A549 (cell line): ENCODE measurements around the gene FRMD4A. TPM values are rescaled to one million over a fixed set of nuclear protein-coding genes. Genes with fewer than 3 reads are reported as not detected.

ENCODE experiments used
- ATAC-seq, 2 experiments: fragments of 200-7000 bp in 1 of 2; fragments of >200 bp in 1 of 2; cut with Nextera tagmentation in 1 of 2; cut with Tn5 transposase in 1 of 2; 3 replicates each; pipeline versions ENCODE4 v1.8.0 to v1.9.1; 2018 to 2020; ENCODE audit warnings: mild to moderate bottlenecking in 1 of 2, moderate library complexity in 1 of 2
- CTCF ChIA-PET: fragments of 300-600 bp; sonication (Branson Sonifier 250); formaldehyde crosslinking; extraction: SDS; loops from one replicate; lab custom pipeline; 2021; ENCODE audit warnings: antibody characterized with exemption, inconsistent platforms; lab: Yijun Ruan, JAX
- POLR2A ChIA-PET: fragments of 350-600 bp; formaldehyde crosslinking; extraction: SDS; loops from one replicate; lab custom pipeline; 2021; ENCODE audit warnings: antibody characterized with exemption, inconsistent platforms; lab: Yijun Ruan, JAX
- DNase-seq, 2 experiments: peaks; one replicate each; pipeline versions ENCODE4 v3.0.0 to v3.0.0-alpha.2; 2011 to 2016; ENCODE audit warnings: low read depth in 1 of 2, low spot score in 1 of 2
- FAIRE-seq: peaks from 2 replicates; lab custom pipeline; 2011; peaks lifted over from hg19 to GRCh38; lab: Jason Lieb, UNC
- H3K27ac ChIP-seq, 2 experiments: fragments of >200 bp; sonication (Bioruptor Twin); formaldehyde crosslinking; 3 replicates each; pipeline ENCODE4 v1.5.1; 2016 to 2017
- H3K4me1 ChIP-seq: fragments of >200 bp; sonication (Bioruptor Twin); formaldehyde crosslinking; 3 replicates; pipeline ENCODE4 v1.6.1; 2016
- H3K4me2 ChIP-seq: fragments of >200 bp; sonication (Bioruptor Twin); formaldehyde crosslinking; 3 replicates; pipeline ENCODE4 v1.6.1; 2016
- H3K4me3 ChIP-seq: fragments of >200 bp; sonication (Bioruptor Twin); formaldehyde crosslinking; 3 replicates; pipeline ENCODE4 v1.5.1; 2016
- H3K9me3 ChIP-seq: fragments of >200 bp; sonication (Bioruptor Twin); formaldehyde crosslinking; 3 replicates; pipeline ENCODE4 v1.6.1; 2016
- CEBPB ChIP-seq, 2 experiments: fragments of >200 bp in 1 of 2; sonication (Bioruptor Twin) in 1 of 2; formaldehyde crosslinking in 1 of 2; IDR thresholded peaks; 2 replicates each; pipeline ENCODE4 v1.6.1; 2012 to 2016
- EHF ChIP-seq: fragments of 250-450 bp; sonication (Bioruptor Pico); IDR thresholded peaks from 2 replicates; pipeline ENCODE4 v1.5.0; 2020; ENCODE audit warnings: mild to moderate bottlenecking
- FOXS1 ChIP-seq: fragments of 250-450 bp; sonication (Bioruptor Pico); IDR thresholded peaks from 2 replicates; pipeline ENCODE4 v1.5.0; 2020; ENCODE audit warnings: mild to moderate bottlenecking, moderate library complexity
- HDAC2 ChIP-seq: fragments of 200-600 bp; sonication (generic); IDR thresholded peaks from 2 replicates; pipeline ENCODE4 v1.6.1; 2016
- HOXA7 ChIP-seq: fragments of 250-450 bp; sonication (Bioruptor Pico); IDR thresholded peaks from 2 replicates; pipeline ENCODE4 v1.5.0; 2020; ENCODE audit warnings: mild to moderate bottlenecking, moderate library complexity
- HOXB13 ChIP-seq: fragments of 250-450 bp; sonication (Bioruptor Pico); IDR thresholded peaks from 2 replicates; pipeline ENCODE4 v1.5.0; 2020; ENCODE audit warnings: low read depth, mild to moderate bottlenecking, moderate library complexity
- JUN ChIP-seq, 2 experiments: fragments of >200 bp; sonication (Bioruptor Twin); formaldehyde crosslinking; IDR thresholded peaks; 2 replicates in 1 of 2; 3 replicates in 1 of 2; pipeline ENCODE4 v1.6.1; 2016 to 2017
- JUNB ChIP-seq: fragments of >200 bp; sonication (Bioruptor Twin); formaldehyde crosslinking; IDR thresholded peaks from 2 replicates; pipeline ENCODE4 v1.6.1; 2016
- MAFK ChIP-seq: fragments of 450-650 bp; IDR thresholded peaks from 2 replicates; pipeline ENCODE4 v1.6.1; 2014; ENCODE audit not compliant: partially characterized antibody
- MYC ChIP-seq: IDR thresholded peaks from 2 replicates; pipeline ENCODE4 v1.6.1; 2012; ENCODE audit warnings: mild to moderate bottlenecking, inconsistent platforms, low read length, improper control_type of control experiment, borderline replicate concordance
- NR3C1 ChIP-seq: fragments of >200 bp; sonication (Bioruptor Twin); formaldehyde crosslinking; IDR thresholded peaks from 3 replicates; pipeline ENCODE4 v1.6.1; 2017
- PHF8 ChIP-seq: fragments of 200-600 bp; sonication (generic); IDR thresholded peaks from 2 replicates; pipeline ENCODE4 v1.6.1; 2016; ENCODE audit warnings: low read depth, mild to moderate bottlenecking, antibody characterized with exemption, moderate library complexity, borderline replicate concordance
- RCOR1 ChIP-seq: fragments of 150-350 bp; IDR thresholded peaks from 2 replicates; pipeline ENCODE4 v1.6.1; 2014; ENCODE audit warnings: antibody characterized with exemption, low read length, low read depth
- RFX5 ChIP-seq: fragments of 450-650 bp; IDR thresholded peaks from 2 replicates; pipeline ENCODE4 v1.7.1; 2014; ENCODE audit warnings: antibody characterized with exemption, mild to moderate bottlenecking, moderate library complexity
- SREBF2 ChIP-seq: fragments of 450-650 bp; IDR thresholded peaks from 2 replicates; pipeline ENCODE4 v1.6.1; 2014; ENCODE audit warnings: mild to moderate bottlenecking, moderate library complexity
- TFCP2L1 ChIP-seq: fragments of 250-450 bp; sonication (Bioruptor Pico); IDR thresholded peaks from 2 replicates; pipeline ENCODE4 v1.5.0; 2021; ENCODE audit warnings: mild to moderate bottlenecking
- TP53 ChIP-seq: fragments of 250-450 bp; sonication (Bioruptor Pico); IDR thresholded peaks from 2 replicates; pipeline ENCODE4 v1.5.0; 2021; ENCODE audit warnings: mild to moderate bottlenecking, moderate library complexity
- ZC3H11A ChIP-seq: fragments of 450-650 bp; IDR thresholded peaks from 2 replicates; pipeline ENCODE4 v1.6.1; 2014; ENCODE audit warnings: antibody characterized with exemption, mild to moderate bottlenecking
- ZNF302 ChIP-seq: fragments of 250-450 bp; sonication (Bioruptor Pico); IDR thresholded peaks from 2 replicates; pipeline ENCODE4 v1.9.0; 2021; ENCODE audit warnings: inconsistent platforms, mild to moderate bottlenecking, moderate library complexity
- WGBS: methylation state at CpG from one replicate; pipeline ENCODE4 v1.1.6; 2017; ENCODE audit errors: missing lambda C conversion rate; 5-methylcytosine and 5-hydroxymethylcytosine counted together
- polyA plus RNA-seq, 4 experiments: library from polyadenylated mRNA; depleted of rRNA in 3 of 4; stranded (reverse); fragments of >200 nt; fragmentation: RNase III in 1 of 4; extraction: RNeasy Plus Mini Kit Qiagen cat#74134 plus additional on column Dnase treatment in 1 of 4; gene quantifications; 2 replicates in 3 of 4; 3 replicates in 1 of 4; pipeline ENCODE4 v1.2.3, GENCODE V29; 2011 to 2017
- TF ChIP-seq, protein P1 (sequence below): IDR thresholded peaks from 2 replicates; pipeline ENCODE4 v1.6.1; 2012
- TF ChIP-seq, protein P2 (sequence below): IDR thresholded peaks from 2 replicates; pipeline ENCODE4 v1.6.1; 2012; ENCODE audit warnings: low read depth, borderline replicate concordance
- TF ChIP-seq, protein P3 (sequence below): fragments of >200 bp; sonication (Bioruptor Twin); formaldehyde crosslinking; IDR thresholded peaks from 3 replicates; pipeline ENCODE4 v1.6.1; 2016

FRMD4A gene
- polyA plus RNA-seq, 2 of the 4 experiments (the other 2 are of a cell fraction), result 2.5 to 4.7 TPM

- no peak for DNase-seq
- POLR2A ChIA-PET, result no interaction called here
These were observed 703.0 kb downstream of the FRMD4A start for GRCh38 chr10:13627459-13628310.

DNA sequence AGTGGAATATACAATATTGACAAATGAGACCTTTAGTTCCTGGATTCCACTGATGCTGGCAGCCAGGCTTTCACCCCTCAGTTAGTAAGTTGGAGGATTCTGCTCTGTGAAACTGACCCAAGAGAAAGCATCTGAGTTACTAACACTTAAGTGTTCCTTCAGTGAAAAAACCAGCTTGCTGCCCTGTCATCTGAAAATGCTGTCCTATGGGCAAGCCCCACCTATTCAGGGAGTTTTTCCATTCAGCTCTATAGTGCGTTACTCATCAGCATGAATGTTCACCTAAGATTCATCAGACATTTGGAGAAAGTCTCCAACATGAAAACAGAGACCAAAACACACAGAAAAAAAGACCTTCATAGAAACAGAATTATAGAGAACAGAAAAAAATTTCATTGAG lies 706.1 kb downstream of the FRMD4A start:
- no peaks in the 10 kb centered on the region for H3K4me1 ChIP-seq
- H3K9me3 ChIP-seq, result no peaks in the 10 kb centered on the region
- TF ChIP-seq RFX5, result no peak
- TF ChIP-seq PHF8, result no peak
- no peak for TF ChIP-seq TP53 (CRISPR knock-in tag)
- TF ChIP-seq TFCP2L1 (CRISPR knock-in tag), result no peak
- TF ChIP-seq, protein P1, sequence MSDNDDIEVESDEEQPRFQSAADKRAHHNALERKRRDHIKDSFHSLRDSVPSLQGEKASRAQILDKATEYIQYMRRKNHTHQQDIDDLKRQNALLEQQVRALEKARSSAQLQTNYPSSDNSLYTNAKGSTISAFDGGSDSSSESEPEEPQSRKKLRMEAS, result no peak
- TF ChIP-seq EHF (CRISPR knock-in tag), result no peak
- no peak for TF ChIP-seq HDAC2
- no peak for TF ChIP-seq HOXB13 (CRISPR knock-in tag)
- no peak for TF ChIP-seq JUNB
- TF ChIP-seq, protein P2, sequence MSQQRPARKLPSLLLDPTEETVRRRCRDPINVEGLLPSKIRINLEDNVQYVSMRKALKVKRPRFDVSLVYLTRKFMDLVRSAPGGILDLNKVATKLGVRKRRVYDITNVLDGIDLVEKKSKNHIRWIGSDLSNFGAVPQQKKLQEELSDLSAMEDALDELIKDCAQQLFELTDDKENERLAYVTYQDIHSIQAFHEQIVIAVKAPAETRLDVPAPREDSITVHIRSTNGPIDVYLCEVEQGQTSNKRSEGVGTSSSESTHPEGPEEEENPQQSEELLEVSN, result no peak
- TF ChIP-seq, protein P3, sequence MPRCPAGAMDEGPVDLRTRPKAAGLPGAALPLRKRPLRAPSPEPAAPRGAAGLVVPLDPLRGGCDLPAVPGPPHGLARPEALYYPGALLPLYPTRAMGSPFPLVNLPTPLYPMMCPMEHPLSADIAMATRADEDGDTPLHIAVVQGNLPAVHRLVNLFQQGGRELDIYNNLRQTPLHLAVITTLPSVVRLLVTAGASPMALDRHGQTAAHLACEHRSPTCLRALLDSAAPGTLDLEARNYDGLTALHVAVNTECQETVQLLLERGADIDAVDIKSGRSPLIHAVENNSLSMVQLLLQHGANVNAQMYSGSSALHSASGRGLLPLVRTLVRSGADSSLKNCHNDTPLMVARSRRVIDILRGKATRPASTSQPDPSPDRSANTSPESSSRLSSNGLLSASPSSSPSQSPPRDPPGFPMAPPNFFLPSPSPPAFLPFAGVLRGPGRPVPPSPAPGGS, result no peak
- H3K27ac ChIP-seq, result no peak overlapping the region
- 96% methylated on average over 1 of the region's 1 CpG for WGBS
- FAIRE-seq, result no peak
- H3K4me2 ChIP-seq, result no peak overlapping the region
- no peak for DNase-seq
- no peak for ATAC-seq
- CTCF ChIA-PET, result interaction anchor here (1.0 to 1.1 kb wide), 2 partner anchors 10 to 252 kb away, joined by 4 to 6 read pairs; no protein-coding TSS in a partner anchor
- H3K4me3 ChIP-seq, result no peak overlapping the region
- POLR2A ChIA-PET, result no interaction called here

More at GRCh38 chr10:13627459-13628310, 703.0 kb downstream of the FRMD4A start:
- FAIRE-seq, result no peak
- no peaks in the 10 kb centered on the region for H3K9me3 ChIP-seq
- H3K4me1 ChIP-seq, result no peaks in the 10 kb centered on the region
- CTCF ChIA-PET, result interaction anchor here (1.1 kb wide), 1 partner anchor 11 kb away, joined by 5 read pairs; no protein-coding TSS in a partner anchor
- TF ChIP-seq ZNF302 (CRISPR knock-in tag), result no peak
- TF ChIP-seq ZC3H11A, result no peak
- TF ChIP-seq MAFK, result no peak
- TF ChIP-seq HOXA7, result no peak
- TF ChIP-seq JUN (IDR thresholded peaks at IDR 0.05), result no peak
- TF ChIP-seq MYC, result no peak
- TF ChIP-seq SREBF2, result no peak
- TF ChIP-seq FOXS1, result no peak
- no peak overlapping the region for H3K4me2 ChIP-seq
- WGBS, result 92% methylated on average over 7 of the region's 7 CpGs
- ATAC-seq, result no peak
- no peak overlapping the region for H3K27ac ChIP-seq
- no peak overlapping the region for H3K4me3 ChIP-seq

DNA sequence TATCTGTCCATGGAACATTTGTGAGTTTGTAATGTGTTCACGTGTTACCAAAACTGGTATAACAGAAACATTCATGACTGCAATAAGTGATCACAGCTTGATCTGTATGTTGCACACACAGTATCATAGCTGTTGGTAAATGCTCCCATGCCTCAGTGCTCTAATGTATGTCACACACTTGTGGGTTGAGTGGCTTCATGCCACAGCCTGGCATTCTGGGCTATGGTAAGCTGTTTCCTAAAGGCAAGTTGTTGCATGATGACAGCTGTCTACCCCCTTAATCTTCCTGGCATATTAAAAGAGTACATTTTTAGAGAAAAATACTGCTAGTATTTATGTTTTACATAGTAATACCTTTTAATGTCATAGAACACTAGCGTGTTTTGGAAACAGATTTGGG lies 708.8 kb downstream of the FRMD4A start:
- no peak for FAIRE-seq
- WGBS, result 89% methylated on average over 2 of the region's 2 CpGs
- CTCF ChIA-PET, result interaction anchor here (0.9 to 1.6 kb wide), 3 partner anchors 11 to 15 kb away, joined by 3 to 5 read pairs (median 3); no protein-coding TSS in a partner anchor

More for the DNA sequence above, 708.8 kb downstream of the FRMD4A start:
- H3K27ac ChIP-seq, result no peak overlapping the region
- DNase-seq, result no peak
- H3K9me3 ChIP-seq, result no peaks in the 10 kb centered on the region
- H3K4me1 ChIP-seq, result no peaks in the 10 kb centered on the region
- TF ChIP-seq CEBPB (IDR thresholded peaks at IDR 0.05) (no peak), RCOR1 (no peak), NR3C1 (no peak)
- no peak for ATAC-seq
- POLR2A ChIA-PET, result no interaction called here
- no peak overlapping the region for H3K4me2 ChIP-seq
- no peak overlapping the region for H3K4me3 ChIP-seq
